ENCODE data around the gene TXNL4B.
"Not testable (repeated sequence)": the region's sequence is repeated elsewhere in the genome, so short reads cannot be mapped to it uniquely, and the experiment has no call there.

TXNL4B gene

DNA sequence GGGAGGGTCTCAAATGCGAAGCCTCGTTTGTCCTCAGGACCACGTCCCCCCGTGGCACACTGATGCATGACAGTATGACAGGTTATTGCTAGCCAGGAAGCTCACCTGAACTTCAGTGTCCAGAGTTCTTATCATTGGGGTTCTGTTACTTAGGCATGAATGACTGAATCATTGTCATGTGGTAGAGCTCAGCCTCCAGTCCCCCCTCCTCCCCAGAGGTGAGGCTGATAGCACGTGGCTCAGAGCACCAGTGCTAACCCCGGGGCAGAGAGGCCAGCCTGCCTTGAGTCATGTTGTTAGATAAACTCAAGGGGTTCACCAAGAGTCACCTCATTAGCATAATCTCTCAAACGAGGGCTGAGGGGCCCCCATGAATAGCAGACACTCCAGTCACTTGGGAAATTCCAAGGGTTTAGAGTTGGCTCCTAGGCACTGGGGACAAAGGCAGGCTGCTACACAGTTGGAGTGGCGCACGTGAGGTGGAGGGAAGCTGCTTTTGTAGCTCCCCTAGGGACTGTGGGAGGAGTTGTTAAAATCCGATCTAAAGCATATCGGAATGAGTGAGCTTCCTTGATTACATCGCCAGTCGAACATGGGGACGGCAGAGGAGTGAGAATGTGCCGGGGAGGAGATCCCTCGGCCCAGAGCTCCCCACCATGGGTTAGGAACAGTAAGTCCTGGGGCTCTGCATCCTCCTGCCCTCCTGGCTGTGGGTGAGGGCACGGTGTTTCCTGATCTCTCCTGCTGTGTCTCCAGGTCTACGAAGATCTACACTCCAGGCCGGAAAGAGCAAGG is 18.4 kb upstream of the TXNL4B start:
- no peak for DNase-seq

DNA sequence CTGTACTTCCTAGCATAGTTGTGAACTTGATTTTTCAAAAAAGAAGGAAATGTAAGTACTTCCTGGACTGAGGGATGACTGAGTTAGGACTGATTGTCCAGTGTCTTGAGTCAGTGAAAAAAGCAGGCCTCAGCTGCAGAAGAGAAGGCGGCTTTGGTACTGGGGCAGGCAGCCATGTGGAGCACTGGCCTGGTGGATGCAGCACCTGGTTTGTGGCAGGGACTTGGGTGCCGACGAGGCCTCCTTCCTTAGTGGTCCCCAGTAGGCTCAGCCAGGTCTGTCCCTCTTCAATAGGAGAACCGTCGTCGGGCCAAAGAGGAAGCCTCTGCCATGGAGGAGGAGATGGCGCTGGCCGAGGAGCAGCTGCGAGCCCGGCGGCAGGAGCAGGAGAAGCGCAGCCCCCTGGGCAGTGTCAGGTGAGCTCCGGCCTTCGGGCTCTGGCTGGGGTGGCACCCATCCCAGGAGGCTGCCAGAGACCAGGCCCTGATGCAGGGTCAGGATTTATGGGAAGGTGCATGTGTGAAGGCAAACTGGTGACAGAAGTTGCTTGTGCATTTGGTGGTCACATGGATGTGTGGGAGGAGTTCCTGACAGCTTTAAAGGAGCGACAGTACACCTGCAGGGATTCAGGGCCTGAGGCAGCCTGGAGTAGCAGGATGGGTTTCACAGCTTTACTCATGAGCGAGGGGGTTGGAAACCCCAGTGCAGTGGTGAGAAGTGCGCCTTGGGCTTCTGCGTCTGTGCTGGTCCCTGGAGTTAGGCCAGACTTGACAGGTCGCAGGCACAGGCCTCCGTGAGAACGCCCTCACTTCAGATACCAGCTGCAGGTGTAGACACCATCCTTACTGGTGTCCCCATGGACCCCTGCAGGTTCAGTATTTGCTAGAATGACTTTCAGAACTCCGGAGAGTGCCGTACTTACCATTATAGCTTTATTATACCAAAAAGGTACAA is 17.5 kb upstream of the TXNL4B start:
- no peak for DNase-seq

DNA sequence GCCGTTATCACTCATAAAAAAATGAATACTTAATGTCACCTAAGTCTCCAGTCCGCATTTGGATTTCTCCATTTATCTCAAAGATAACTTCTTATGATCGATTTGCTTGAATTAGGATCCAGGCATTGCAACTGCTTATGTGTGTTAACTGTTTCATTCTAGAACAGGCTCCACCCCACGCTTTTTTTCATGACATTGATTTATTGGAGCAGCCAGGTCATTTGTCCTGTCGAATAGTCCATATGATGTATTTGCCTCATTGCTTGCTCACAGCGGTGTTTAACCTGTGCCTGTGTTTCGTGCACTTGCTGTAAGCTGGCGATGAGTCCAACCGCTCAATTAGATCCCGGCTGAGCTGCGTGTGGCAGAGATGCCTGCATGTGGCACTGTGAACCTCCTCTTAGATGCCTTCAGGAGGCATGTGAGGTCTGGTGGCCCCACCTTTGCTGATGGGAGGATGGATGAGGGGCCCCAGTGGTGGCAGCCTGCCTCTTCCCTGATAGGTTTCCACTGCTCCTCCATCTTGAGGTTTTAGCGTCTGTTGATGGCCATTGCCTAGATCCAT is 16.6 kb upstream of the TXNL4B start:
- DNase-seq, result no peak

DNA sequence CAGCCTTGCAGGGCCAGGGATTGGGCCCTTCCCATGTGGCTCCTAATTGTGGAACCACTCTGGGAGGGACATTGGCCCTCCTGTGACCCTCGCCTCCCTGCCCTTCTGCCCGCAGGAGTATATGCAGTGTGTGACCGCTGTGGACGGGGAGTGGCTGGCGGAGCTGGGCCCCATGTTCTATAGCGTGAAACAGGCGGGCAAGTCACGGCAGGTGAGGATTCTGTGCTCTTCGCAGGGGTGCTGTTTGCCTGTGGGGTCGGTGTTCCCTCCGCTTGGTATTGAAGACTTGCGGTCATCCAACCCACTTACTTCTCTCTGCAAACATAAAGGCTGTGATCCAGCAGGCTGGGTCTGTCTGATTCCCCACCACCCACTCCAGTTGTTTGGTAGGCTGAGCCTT is 15.9 kb upstream of the TXNL4B start:
- no peak for DNase-seq

DNA sequence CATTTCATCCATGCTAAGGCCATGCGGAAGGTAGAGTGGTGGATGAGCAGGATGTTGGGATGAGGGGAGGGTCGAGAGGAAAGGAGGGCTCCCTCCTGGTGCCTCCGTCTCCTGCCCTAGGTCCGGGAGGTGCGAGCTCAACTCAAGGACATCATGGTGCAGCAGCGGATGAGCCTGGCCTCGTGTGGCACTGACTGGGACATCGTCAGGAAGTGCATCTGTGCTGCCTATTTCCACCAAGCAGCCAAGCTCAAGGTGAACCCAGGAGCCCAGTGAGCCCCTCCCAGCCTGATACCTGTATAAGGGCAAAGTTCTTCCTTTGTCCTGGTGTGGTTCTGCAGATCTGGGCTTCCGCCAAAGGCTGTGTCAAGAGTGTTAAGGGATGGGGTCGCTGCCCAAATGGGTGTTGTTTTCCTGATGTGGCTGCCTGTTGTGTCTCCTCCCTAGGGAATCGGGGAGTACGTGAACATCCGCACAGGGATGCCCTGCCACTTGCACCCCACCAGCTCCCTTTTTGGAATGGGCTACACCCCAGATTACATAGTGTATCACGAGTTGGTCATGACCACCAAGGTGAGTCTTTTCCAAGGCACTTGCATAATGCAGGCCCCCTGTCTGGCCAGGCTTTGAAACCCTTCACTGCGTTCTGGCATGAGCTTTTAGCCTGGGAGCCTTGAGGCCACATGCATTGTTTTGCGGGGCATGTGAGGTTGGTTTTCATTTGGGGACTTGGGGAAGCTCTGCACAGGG is 15.1 kb upstream of the TXNL4B start:
- DNase-seq, result no peak

DNA sequence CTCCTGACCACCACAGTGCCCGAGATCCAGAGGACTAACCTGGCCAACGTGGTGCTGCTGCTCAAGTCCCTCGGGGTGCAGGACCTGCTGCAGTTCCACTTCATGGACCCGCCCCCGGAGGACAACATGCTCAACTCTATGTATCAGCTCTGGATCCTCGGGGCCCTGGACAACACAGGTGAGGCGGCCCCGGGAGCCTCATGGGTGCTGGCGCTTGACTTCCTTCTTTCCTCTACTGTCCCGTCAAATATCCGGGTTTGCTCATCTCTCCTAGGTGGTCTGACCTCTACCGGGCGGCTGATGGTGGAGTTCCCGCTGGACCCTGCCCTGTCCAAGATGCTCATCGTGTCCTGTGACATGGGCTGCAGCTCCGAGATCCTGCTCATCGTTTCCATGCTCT is 14.0 kb upstream of the TXNL4B start:
- DNase-seq, result no peak

DNA sequence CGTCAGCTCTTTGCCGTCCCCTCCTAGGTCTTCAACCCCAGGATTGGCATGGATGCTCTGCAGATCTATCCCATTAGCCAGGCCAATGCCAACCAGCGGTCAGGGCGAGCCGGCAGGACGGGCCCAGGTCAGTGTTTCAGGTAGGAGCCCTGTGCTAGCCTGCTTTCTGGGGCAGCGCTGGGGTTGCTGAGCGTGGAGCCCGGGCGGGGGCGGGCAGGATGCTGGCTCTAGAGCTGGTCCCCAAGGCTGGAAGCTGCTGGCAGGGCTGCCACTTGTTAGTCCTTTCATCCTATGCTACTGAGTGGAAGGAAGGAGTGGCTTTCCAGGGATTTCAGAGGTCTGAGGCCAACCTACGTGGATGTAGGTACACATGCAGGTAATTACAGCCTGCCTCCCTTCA is 12.6 kb upstream of the TXNL4B start:
- DNase-seq, result no peak

DNA sequence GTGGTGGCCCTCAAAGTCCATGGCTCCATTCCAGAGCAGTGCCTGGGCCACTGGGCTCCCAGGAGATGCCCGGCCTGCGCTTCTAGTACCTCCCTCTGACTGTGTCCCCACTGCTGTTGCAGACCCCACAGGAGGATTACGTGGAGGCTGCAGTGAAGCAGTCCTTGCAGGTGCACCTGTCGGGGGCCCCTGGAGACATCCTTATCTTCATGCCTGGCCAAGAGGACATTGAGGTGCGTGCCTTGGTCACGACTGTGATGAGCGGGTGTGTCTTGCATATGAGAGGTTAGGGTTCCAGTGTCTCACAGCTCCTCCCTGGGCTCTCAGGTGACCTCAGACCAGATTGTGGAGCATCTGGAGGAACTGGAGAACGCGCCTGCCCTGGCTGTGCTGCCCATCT is 11.5 kb upstream of the TXNL4B start:
- no peak for DNase-seq

DNA sequence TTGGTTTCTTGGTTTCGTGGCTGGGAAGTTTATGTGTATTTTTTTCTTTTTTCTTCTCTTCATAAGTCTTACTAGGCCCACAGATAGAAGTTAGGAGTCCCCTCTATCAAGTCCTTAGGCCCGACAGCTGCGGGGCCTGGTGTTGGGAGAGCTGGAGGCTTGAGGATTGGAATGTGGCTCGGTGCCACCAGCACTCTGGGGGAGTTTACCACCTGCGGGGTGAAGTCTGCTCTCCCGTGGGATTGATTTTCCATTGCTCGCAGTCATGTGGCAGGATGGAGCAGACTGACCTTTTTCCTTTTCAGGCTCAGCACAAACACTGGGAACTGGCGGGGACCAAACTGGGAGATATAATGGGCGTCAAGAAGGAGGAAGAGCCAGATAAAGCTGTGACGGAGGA is 7.8 kb upstream of the TXNL4B start:
- DNase-seq, result no peak

DNA sequence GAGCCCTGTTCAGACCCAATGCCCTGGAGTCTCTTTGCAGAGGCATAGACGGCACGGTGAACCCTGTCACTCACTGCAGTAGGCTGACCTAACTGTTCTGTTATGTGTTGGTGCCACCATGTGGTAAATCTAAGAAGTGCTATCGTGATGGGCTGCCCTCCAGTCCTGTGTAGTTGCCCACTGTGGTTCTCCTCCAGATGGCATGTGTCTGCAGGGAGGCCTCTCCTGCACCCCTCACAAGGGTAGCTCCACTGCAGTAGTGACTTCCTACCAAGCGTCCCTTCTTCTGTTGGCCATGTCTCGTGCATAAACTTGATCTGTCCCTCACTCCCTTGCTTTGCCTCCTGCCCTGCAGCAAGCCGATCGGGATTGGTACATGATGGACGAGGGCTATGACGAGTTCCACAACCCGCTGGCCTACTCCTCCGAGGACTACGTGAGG is 6.0 kb upstream of the TXNL4B start:
- DNase-seq, result peak; percentile 31

DNA sequence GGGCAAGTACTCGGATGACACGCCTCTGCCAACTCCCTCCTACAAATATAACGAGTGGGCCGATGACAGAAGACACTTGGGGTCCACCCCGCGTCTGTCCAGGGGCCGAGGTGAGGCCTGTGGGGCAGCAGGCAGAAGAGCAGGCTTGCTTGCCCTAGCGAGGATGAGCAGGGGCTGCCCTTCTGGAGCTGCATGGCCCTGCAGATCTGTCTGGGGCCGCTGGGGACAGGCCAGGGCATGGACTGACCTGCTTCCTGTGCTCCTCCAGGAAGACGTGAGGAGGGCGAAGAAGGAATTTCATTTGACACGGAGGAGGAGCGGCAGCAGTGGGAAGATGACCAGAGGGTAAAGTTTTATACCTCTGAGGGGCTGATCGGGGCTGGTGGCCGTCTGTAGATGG is 5.5 kb upstream of the TXNL4B start:
- DNase-seq, result no peak

DNA sequence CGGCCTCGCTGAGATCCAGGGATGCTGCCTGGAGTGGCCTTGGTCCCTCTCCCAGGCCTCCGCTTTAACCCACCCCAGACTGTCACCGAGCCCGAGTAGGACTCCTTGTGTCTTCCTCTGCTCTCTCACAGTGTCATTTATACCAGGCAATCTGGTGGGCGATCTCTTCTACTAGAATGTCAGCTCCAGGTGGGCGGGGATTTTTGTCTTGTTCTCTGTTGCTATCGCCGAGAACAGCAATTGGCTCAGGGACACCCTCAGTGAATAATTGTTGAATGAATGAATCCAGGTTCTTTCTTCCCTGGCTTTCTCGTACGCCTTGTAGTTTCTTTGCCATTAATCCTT is 818 bp upstream of the TXNL4B start:
- peak; percentile 63 for DNase-seq

DNA sequence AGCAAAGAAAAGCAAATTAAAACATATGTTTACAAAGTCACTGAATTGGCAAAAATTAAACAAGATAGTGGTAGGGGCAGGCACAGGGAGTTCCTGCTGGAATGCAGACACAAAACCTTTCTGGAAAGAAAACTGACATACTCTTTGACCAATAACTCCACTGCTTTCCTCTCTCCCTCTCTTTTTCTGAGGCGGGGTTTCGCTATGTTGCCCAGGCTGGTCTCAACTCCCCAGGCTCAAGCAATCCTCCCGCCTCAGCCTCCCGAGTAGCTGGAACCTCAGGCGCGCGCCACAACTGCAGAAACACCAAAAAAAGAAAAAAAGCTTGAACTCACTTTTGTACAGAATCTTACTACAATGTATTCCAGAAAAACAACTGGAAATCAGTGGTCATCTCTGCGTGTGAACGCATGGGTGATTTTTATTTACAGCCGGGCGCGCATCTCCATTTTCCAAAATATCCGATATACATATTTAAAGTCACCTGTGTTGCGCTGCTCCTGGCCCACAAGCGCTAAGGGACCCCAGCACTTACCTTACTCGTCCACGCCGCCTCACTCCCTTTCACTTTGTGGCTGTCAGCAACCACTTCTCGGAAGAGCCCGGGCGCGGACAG is 480 bp downstream of the TXNL4B start:
- no peak for DNase-seq

DNA sequence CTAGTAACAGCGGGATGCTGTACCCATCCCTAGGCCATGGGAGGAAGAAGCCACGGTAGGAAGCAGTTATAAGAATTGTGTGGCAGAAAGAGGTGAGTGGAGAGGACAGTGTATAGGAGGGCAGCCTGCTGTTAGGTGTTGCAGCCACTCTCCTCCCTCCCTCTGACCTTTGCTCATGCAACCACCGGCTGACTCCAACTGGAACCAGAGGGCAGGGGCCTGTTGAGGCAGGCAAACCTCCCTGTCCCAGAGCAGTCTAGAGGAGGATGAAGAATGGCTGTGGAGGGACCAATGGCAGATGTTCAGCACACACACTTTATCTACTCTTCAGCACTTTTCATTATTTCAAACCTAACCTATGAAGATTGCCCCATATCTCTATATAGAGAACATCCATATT is 2.2 kb downstream of the TXNL4B start:
- DNase-seq, result no peak

DNA sequence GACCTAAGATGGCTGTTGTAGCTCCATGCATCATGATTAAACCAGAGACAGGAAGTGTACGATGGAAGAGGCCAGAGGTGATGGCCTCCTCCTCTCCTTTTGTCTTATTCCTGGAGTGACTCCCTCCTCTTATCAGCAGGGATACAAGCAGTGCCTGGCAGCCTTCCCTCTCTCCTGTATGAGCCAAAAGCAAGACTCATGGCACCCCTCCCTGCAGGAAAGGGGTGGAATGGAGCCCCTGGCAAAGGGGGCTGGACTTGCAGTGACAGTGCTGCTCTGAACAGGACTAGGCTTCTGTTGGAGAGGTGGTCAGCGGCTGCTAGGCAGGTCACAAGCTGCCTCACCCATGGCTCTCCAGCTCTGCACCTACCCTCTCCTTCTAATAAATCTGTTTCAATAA is 8.4 kb downstream of the TXNL4B start:
- DNase-seq, result no peak

DNA sequence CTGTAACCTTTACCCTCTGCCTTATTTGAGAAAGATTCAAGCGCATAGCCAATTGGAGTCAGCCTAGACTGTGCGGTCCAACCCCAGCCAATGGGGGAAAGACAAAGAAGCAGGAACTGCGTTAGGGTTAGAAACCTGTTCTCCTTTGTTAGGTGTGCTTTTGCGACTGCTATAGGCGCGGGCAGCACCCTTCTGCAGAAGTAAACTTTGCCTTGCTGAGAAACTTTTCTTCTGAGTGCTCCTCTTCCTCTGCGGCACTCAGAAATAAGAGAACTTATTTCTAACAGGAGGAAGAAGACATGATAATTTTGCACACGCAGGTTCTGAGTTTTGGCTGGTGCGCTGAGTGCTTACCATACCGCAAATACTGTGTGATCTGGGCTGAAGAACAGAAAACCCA is 9.0 kb downstream of the TXNL4B start:
- no peak for DNase-seq

DNA sequence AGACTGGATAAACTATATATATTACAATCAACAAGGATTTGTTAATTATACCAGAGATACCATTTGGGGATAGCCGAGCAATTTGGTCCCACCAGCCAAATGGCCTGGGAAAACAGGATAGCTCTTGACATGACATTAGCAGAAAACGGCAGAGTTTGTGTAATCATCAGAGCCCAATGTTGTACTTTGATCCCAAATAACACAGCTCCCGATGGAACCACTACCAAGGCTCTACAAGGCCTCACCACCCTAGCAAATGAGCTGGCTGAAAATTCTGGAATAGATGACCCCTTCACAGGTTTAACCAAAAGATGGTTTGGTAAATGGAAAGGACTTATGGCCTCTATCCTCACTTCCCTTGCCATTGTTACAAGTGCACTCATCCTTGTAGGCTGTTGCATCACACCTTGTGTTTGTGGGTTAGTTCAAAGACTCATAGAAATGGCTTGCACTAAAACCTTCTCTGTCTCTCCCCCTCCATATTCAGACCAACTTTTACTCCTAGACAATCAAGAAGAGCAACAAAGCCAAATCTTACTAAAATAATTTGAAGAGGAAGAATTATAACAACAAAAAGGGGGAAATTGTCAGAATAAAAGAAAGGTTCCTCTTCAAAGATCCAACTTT is 9.5 kb downstream of the TXNL4B start:
- DNase-seq, result no peak

DNA sequence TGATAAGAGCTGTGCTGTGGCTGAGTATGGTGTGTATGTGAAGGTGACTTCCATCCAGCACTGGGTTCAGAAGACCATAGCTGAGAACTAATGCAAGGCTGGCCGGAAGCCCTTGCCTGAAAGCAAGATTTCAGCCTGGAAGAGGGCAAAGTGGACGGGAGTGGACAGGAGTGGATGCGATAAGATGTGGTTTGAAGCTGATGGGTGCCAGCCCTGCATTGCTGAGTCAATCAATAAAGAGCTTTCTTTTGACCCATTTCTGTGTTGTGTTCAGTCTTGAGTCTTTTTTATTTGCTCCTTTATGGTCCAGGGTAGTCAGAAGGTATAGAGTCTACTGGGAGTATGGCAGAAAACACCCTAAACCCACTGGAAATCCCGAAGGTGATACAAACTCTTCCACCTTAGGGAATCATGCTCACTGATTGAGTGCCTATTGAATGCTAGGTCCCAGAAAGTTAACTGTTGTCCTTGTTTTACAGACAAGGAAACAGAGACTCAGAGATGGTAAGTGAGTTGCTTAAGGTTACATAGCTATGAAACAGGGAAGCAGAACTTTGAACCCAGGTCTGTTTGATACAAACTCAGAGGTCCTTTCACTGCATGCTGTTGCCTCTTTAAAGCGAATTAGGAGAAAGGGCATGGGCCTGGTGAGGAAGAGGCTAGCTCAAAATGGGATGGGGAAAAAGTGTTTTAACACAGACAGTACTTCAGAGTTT is 16.3 kb downstream of the TXNL4B start:
- not testable (repeated sequence) for DNase-seq

DNA sequence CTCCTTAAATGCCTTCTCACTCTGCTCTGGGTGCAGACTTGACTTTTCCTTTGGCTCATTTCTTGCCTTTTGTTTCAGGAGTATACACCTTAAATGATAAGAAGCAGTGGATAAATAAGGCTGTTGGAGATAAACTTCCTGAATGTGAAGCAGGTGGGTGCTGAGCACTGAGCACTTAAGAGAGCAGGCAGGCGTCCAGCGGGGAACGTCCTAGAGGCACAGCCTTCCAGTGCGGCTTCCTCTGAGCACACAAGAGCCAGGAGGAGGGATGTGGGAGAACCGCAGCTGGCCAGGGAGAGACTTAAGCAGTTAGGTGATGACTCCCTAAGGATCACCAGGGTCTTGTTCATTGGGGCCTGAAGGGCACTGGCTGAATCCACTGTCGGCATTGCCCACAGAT is 18.4 kb downstream of the TXNL4B start:
- DNase-seq, result not testable (repeated sequence)

DNA sequence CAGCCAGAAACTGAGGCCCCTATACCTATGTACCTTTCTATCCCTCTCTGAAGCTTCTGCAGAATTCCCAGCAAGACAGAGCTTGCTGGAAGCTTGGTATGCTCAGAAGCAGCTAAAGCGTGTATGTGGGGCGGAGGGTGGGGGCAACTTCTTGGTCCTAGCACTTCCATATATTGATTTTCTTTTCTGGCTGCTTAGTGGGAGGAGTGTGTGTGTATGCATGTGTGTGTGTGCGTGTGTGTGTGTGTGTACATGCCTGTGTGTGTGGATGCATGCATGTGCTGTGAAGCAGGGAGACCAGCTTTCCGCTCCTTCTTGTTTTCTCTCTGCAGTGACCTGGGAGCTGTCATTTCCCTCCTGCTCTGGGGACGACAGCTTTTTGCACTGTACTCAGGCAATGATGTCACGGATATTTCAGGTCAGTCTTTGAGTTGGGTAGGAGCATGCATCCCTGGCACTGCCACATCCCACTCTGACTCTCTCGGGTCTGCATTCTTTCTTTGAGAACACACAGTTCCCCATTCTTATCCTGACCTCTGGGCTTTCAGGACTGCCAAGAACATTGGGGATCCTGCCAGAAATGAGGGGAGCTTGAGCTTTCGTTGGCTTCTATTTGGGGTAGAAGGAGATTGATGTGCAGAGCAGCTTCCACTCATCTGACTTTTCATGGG is 19.7 kb downstream of the TXNL4B start:
- DNase-seq, result no peak

All from activated naive CD4-positive, alpha-beta T cell treated with Interleukin-2 at 50 U/mL for 16 hours (primary cell).